AG09309 (cell line): ENCODE data around the gene COPZ1.
"Not testable (repeated sequence)": the region's sequence is repeated elsewhere in the genome, so short reads cannot be mapped to it uniquely, and the experiment has no call there.

ENCODE experiments used
- DNase-seq: peaks from one replicate; pipeline ENCODE4 v3.0.0-alpha.2; 2010; ENCODE audit warnings: low read depth
- H3K4me3 ChIP-seq: 2 replicates; pipeline ENCODE4 v1.5.1; 2011; ENCODE audit warnings: mild to moderate bottlenecking, low read depth, low read length, moderate library complexity; ENCODE audit not compliant: control insufficient read depth
- TF ChIP-seq, protein P1 (sequence below): IDR thresholded peaks from 2 replicates; pipeline ENCODE4 v1.5.1; 2011; ENCODE audit warnings: mild to moderate bottlenecking, low read depth, low read length, inconsistent platforms; ENCODE audit not compliant: insufficient read depth, control insufficient read depth; ENCODE audit errors: missing control alignments

Gene COPZ1

DNA sequence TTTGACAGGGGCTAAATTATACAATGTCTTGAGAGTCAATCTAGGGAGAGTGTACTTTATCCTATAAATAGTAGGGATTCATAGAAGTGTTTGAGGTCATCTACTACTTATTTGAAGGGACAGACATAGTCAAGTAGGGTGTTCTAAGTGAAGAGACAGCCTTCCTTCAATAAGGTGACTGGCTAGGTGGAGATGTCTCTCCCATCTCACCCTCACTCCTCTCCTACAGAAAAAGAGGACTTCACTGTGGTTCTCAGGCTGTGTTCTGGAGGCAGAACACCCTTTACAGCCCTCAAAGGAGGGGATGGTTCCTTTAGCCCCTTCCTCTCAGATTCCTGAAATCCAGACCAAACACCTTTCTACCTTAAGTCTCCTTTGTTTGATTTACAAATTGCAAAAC is 21.3 kb upstream of the COPZ1 start:
- H3K4me3 ChIP-seq: no peak overlapping the region
- TF ChIP-seq, protein P1, sequence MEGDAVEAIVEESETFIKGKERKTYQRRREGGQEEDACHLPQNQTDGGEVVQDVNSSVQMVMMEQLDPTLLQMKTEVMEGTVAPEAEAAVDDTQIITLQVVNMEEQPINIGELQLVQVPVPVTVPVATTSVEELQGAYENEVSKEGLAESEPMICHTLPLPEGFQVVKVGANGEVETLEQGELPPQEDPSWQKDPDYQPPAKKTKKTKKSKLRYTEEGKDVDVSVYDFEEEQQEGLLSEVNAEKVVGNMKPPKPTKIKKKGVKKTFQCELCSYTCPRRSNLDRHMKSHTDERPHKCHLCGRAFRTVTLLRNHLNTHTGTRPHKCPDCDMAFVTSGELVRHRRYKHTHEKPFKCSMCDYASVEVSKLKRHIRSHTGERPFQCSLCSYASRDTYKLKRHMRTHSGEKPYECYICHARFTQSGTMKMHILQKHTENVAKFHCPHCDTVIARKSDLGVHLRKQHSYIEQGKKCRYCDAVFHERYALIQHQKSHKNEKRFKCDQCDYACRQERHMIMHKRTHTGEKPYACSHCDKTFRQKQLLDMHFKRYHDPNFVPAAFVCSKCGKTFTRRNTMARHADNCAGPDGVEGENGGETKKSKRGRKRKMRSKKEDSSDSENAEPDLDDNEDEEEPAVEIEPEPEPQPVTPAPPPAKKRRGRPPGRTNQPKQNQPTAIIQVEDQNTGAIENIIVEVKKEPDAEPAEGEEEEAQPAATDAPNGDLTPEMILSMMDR: no peak
- DNase-seq: no peak

DNA sequence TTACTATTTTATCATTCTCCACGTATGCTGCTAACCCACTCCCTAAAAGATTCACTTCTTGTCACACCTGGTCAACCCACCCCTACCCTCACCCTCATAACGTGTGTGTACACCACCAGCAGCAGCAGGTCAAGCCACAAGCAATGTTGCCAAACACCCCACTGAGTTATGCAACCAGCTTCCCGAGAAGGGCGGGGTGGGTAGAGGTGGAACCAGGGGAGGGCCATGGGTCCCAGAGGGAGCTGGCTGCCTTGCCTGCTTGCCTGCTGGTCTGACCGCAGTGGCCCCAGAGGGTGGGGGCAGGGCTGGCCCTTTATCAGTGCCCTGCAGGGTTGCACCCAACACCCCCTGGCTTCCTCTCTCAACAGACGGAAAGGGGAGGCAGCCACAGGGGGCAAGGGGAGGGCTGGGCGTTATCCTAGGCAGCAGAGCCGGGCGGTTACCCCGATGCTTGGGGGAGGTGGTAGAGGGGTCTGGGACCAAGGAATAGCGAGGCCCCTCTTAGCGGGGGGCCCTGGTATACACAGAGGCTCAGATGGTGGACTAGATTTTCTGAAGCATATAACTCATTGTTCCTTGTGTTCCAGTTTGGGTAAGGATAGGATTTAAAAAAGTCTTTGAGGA is 20.6 kb upstream of the COPZ1 start:
- no peak overlapping the region for H3K4me3 ChIP-seq
- TF ChIP-seq, protein P1: no peak
- DNase-seq: peak; percentile 21

DNA sequence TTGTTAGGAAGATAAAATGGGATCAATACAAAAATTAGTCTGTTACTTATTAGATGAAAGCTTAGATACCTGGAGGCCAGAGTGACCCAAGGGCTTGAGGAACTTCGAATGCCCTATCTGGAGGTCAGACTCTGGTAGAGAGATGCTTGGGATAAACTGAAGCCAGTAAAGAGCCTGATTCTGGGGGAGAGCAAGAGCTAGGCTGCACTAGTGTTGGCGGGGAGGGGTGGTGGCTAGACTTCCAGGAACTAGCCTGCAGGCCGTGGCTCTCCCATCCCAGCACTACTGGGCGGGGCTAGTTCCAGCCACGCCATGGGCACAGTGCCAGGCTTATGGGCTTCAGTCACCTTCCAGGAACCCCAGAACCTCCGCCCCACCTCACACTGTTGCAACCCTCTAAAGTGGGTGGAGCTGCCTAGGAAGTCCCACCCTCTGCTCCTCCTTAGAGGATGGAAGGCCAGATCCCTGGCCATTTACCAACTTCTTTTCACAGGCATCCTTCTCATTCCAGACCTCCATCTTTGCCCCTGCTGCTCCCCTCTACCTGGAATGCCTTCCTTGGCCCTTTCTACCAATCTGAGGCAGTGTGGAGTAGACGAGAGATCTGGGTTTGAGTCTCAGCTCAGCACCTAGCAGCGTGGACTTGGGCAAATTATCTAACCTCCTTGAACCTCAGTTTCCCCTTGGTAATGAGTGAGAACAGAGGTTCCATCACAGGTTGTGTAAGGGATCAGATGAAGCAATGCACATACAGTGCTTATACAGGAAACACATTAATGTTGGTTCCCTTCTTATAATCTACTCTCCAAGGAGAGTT is 17.8 kb upstream of the COPZ1 start:
- TF ChIP-seq, protein P1: no peak
- no peak overlapping the region for H3K4me3 ChIP-seq
- peak; percentile 7 for DNase-seq

DNA sequence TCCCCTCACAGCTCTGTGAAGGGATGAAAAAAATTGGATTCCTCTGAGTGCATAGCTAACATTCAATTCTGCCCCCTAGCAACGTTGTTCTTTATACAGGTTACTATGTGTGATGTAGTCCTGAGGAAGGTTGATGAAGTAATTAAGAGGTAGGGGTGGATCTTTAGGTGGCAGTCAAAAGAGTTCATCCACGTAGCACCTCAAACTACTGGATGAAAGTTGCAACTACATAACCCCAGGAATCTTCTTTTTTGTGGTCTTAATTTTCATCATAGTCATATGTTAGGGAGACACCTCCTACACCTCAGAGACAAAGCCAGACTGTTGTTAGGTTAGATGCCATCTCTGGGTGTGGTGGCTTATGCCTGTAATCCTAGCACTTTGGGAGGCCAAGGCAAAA is 13.9 kb upstream of the COPZ1 start:
- H3K4me3 ChIP-seq: no peak overlapping the region
- TF ChIP-seq, protein P1: no peak
- no peak for DNase-seq

DNA sequence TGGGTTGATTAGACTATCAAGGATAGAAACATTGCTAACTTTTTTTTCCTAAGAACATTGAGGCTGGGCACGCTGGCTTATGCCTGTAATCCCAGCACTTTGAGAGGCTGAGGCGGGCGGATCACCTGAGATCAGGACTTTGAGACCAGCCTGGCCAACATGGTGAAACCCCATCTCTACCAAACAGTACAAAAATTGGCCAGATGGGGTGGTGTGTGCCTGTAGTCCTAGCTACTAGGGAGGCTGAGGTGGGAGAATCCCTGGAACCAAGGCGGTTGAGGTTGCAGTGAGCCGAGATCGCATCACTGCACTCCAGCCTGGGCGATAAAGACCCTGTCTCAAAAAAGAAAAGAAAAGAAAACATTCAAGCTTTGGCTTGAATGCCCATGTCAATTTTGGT is 12.6 kb upstream of the COPZ1 start:
- not testable (repeated sequence) for DNase-seq, H3K4me3 ChIP-seq

DNA sequence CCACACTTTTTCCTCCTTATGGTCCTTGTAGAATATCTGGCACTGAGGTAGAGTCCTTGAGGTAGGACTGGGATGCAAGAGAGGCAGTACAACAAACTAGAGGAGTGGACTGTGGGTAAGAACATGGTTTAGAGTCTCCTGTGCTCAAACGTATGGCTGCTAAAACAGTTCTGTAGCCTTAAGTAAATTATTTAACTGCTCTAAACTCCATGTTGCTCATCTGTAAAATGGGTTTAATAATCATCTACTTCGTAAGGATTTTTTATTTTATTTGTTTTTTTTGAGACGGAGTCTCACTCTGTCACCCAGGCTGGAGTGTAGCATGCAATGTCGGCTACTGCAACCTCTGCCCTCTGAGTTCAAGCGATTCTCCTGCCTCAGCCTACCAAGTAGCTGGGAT is 3.6 kb upstream of the COPZ1 start:
- no peak for DNase-seq
- TF ChIP-seq, protein P1: no peak
- no peak overlapping the region for H3K4me3 ChIP-seq

DNA sequence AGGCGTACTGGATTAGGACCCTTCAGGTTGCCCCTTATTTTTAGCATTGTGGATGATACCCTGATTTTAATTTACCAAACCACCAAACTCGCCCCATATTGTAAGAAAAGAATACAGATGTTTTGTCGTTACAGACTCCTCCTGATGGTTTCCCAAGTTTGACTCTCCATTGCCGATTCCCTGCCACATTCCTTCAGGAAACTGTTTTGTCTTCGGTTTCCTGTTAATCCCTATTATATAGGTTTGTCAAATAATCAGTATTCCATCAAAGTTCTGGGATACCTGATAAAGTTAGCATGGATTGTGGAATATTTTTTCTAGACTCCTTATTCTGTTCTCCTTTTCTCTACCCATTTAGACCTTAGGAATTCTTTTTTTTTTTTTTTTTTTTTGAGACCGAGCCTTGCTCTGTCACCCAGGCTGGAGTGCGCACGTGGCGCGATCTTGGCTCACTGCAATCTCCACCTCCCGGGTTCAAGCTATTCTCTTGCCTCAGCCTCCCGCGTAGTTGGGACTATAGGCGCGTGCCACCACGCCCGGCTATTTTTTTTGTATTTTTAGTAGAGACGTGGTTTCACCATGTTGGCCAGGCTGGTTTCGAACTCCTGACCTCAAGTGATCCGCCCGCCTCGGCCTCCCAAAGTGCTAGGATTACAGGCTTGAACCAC is 645 bp downstream of the COPZ1 start:
- not testable (repeated sequence) for DNase-seq
- peak overlapping the region; percentile 82 for H3K4me3 ChIP-seq
